Caco-2 (cell line): ENCODE results near the gene TPM4. TPM values are rescaled to one million over a fixed set of nuclear protein-coding genes. Genes with fewer than 3 reads are reported as not detected.

ENCODE experiments used
- BruUV-seq: library from RNA; stranded (reverse); fragments of 400-500 nt; replicated peaks from 2 replicates; lab custom pipeline; 2021; lab: Mats Ljungman, UMichigan
- CTCF ChIA-PET: fragments of 300-600 bp; sonication (Branson Sonifier 250); formaldehyde crosslinking; loops from one replicate; lab custom pipeline; 2022; ENCODE audit warnings: antibody characterized with exemption; lab: Charles Lee
- POLR2A ChIA-PET: fragments of 300-600 bp; sonication (Branson Sonifier 250); formaldehyde crosslinking; loops from one replicate; lab custom pipeline; 2022; ENCODE audit warnings: antibody characterized with exemption; lab: Charles Lee
- DNase-seq, 2 experiments: peaks; one replicate each; pipeline versions ENCODE4 v3.0.0 to v3.0.0-alpha.2; 2020 to 2022
- H3K27me3 ChIP-seq: replicated peaks from 2 replicates; pipeline ENCODE4 v1.6.0; 2011; ENCODE audit warnings: low read length; ENCODE audit not compliant: control insufficient read depth, insufficient read depth
- H3K36me3 ChIP-seq: 2 replicates; pipeline ENCODE4 v1.5.1; 2011; ENCODE audit warnings: low read length; ENCODE audit not compliant: control insufficient read depth, insufficient read depth
- H3K4me1 ChIP-seq: fragments of 250-450 bp; sonication (Bioruptor Pico); 2 replicates; pipeline ENCODE4 v1.5.1; 2020; ENCODE audit warnings: mild to moderate bottlenecking
- H3K4me3 ChIP-seq: 2 replicates; pipeline ENCODE4 v1.5.1; 2011; ENCODE audit warnings: low read depth, mild to moderate bottlenecking, control low read depth, low read length
- H3K9me3 ChIP-seq: fragments of 250-450 bp; sonication (Bioruptor Pico); 2 replicates; pipeline ENCODE4 v1.5.1; 2020; ENCODE audit warnings: mild to moderate bottlenecking, moderate library complexity
- H3K27ac Mint-ChIP-seq: one replicate; pipeline ENCODE4 v1.8.0; 2022; ENCODE audit warnings: mixed read lengths; ENCODE audit not compliant: unreplicated experiment
- H3K27me3 Mint-ChIP-seq: one replicate; pipeline ENCODE4 v1.8.0; 2022; ENCODE audit warnings: mixed read lengths; ENCODE audit not compliant: insufficient read depth, unreplicated experiment
- H3K36me3 Mint-ChIP-seq: one replicate; pipeline ENCODE4 v1.8.0; 2022; ENCODE audit warnings: mild to moderate bottlenecking, mixed read lengths; ENCODE audit not compliant: insufficient read depth, unreplicated experiment
- H3K4me1 Mint-ChIP-seq: one replicate; pipeline ENCODE4 v1.8.0; 2022; ENCODE audit warnings: low read depth, mixed read lengths; ENCODE audit not compliant: unreplicated experiment
- H3K4me3 Mint-ChIP-seq: one replicate; pipeline ENCODE4 v1.8.0; 2022; ENCODE audit warnings: mild to moderate bottlenecking, moderate library complexity, mixed read lengths; ENCODE audit not compliant: unreplicated experiment
- H3K9me3 Mint-ChIP-seq: one replicate; pipeline ENCODE4 v1.8.0; 2022; ENCODE audit warnings: mixed read lengths; ENCODE audit not compliant: unreplicated experiment
- intact Hi-C: fragments of 100-400 bp; cut with micrococcal nuclease; formaldehyde crosslinking; loops from one replicate; pipeline ENCODE4 v1.10.0; 2022; ENCODE audit not compliant: unreplicated experiment
- total RNA-seq: library from RNA; stranded (reverse); gene quantifications from 2 replicates; pipeline ENCODE4 v1.2.3, GENCODE V29; 2022
- TF ChIP-seq, protein P1 (sequence below), 2 experiments: fragments of 200-600 bp in 1 of 2; IDR thresholded peaks; 1 replicate in 1 of 2; 2 replicates in 1 of 2; pipeline versions ENCODE4 v1.5.1 to v1.8.0; 2011 to 2022; ENCODE audit warnings: antibody characterized with exemption in 1 of 2, control low read depth in 1 of 2, inconsistent platforms in 1 of 2, low read depth in 1 of 2, low read length in 1 of 2, mild to moderate bottlenecking in 1 of 2, moderate library complexity in 1 of 2; ENCODE audit not compliant: insufficient read depth in 1 of 2, severe bottlenecking in 1 of 2, unreplicated experiment in 1 of 2

TPM4 gene
- total RNA-seq, 1 experiment from 2014 or later, result 368 TPM

GRCh38 chr19:16038196-16038695 lies 38.0 kb upstream of the TPM4 start:
- Mint-ChIP-seq H3K27ac (no peak overlapping the region), H3K4me1 (no peaks in the 10 kb centered on the region), H3K36me3 (no peaks in the 10 kb centered on the region), H3K27me3 (no peaks in the 10 kb centered on the region), H3K4me3 (no peak overlapping the region), H3K9me3 (no peaks in the 10 kb centered on the region)
- ChIA-PET CTCF (no interaction called here), POLR2A (no interaction called here)
- no peak for DNase-seq
- no peaks in the 10 kb centered on the region for H3K9me3 ChIP-seq
- H3K36me3 ChIP-seq, result no peaks in the 10 kb centered on the region
- BruUV-seq, result no TSS peak
- intact Hi-C loops, result no loop called here
- no peaks in the 10 kb centered on the region for H3K27me3 ChIP-seq
- no peak overlapping the region for H3K4me3 ChIP-seq
- TF ChIP-seq, protein P1, sequence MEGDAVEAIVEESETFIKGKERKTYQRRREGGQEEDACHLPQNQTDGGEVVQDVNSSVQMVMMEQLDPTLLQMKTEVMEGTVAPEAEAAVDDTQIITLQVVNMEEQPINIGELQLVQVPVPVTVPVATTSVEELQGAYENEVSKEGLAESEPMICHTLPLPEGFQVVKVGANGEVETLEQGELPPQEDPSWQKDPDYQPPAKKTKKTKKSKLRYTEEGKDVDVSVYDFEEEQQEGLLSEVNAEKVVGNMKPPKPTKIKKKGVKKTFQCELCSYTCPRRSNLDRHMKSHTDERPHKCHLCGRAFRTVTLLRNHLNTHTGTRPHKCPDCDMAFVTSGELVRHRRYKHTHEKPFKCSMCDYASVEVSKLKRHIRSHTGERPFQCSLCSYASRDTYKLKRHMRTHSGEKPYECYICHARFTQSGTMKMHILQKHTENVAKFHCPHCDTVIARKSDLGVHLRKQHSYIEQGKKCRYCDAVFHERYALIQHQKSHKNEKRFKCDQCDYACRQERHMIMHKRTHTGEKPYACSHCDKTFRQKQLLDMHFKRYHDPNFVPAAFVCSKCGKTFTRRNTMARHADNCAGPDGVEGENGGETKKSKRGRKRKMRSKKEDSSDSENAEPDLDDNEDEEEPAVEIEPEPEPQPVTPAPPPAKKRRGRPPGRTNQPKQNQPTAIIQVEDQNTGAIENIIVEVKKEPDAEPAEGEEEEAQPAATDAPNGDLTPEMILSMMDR (IDR thresholded peaks at IDR 0.05; ENCODE audit: insufficient read depth in 1 of 2, low read depth in 1 of 2, low read length in 1 of 2, severe bottlenecking in 1 of 2, unreplicated experiment in 1 of 2), result no peak
- no peaks in the 10 kb centered on the region; the same call in 1 of the 2 replicates for H3K4me1 ChIP-seq

GRCh38 chr19:16039081-16039480 lies 37.2 kb upstream of the TPM4 start:
- no TSS peak for BruUV-seq
- H3K9me3 Mint-ChIP-seq, result no peaks in the 10 kb centered on the region

GRCh38 chr19:16039545-16039944 lies 36.8 kb upstream of the TPM4 start:
- DNase-seq, result no peak
- H3K27me3 Mint-ChIP-seq, result no peaks in the 10 kb centered on the region
- TF ChIP-seq, protein P1 (IDR thresholded peaks at IDR 0.05; ENCODE audit: insufficient read depth in 1 of 2, low read depth in 1 of 2, low read length in 1 of 2, severe bottlenecking in 1 of 2, unreplicated experiment in 1 of 2), result no peak
- Histone ChIP-seq H3K4me1 (no peaks in the 10 kb centered on the region; the same call in 1 of the 2 replicates), H3K9me3 (no peaks in the 10 kb centered on the region), H3K4me3 (no peak overlapping the region), H3K27me3 (no peaks in the 10 kb centered on the region), H3K36me3 (no peaks in the 10 kb centered on the region)
- no peaks in the 10 kb centered on the region for H3K4me1 Mint-ChIP-seq
- intact Hi-C loops, result no loop called here
- CTCF ChIA-PET, result no interaction called here
- H3K4me3 Mint-ChIP-seq, result no peak overlapping the region
- no peaks in the 10 kb centered on the region for H3K36me3 Mint-ChIP-seq
- H3K27ac Mint-ChIP-seq, result no peak overlapping the region
- POLR2A ChIA-PET, result no interaction called here
- H3K9me3 Mint-ChIP-seq, result no peaks in the 10 kb centered on the region
- no TSS peak for BruUV-seq

More at GRCh38 chr19:16039081-16039480, 37.2 kb upstream of the TPM4 start:
- Mint-ChIP-seq H3K4me3 (no peak overlapping the region), H3K36me3 (no peaks in the 10 kb centered on the region), H3K27me3 (no peaks in the 10 kb centered on the region), H3K27ac (no peak overlapping the region), H3K4me1 (no peaks in the 10 kb centered on the region)
- TF ChIP-seq, protein P1 (IDR thresholded peaks at IDR 0.05; ENCODE audit: insufficient read depth in 1 of 2, low read depth in 1 of 2, low read length in 1 of 2, severe bottlenecking in 1 of 2, unreplicated experiment in 1 of 2), result no peak
- ChIA-PET CTCF (no interaction called here), POLR2A (no interaction called here)
- intact Hi-C loops, result no loop called here
- Histone ChIP-seq H3K4me3 (no peak overlapping the region), H3K4me1 (no peaks in the 10 kb centered on the region; the same call in 1 of the 2 replicates), H3K9me3 (no peaks in the 10 kb centered on the region), H3K36me3 (no peaks in the 10 kb centered on the region), H3K27me3 (no peaks in the 10 kb centered on the region)
- DNase-seq, result no peak
